HPDE6-E6E7 (cell line): ENCODE results near the gene BCAR1.

ENCODE experiments used
- DNase-seq: peaks from one replicate; pipeline ENCODE4 v3.0.0; 2011; ENCODE audit warnings: missing footprints; ENCODE audit errors: extremely low spot score

BCAR1 gene

GRCh38 chr16:75239542-75240122, 11.8 kb downstream of the BCAR1 start:
- no peak for DNase-seq

GRCh38 chr16:75238853-75239541, 12.4 kb downstream of the BCAR1 start:
- DNase-seq: no peak

- no peak for DNase-seq
Measured at GRCh38 chr16:75238132-75238852, 13.1 kb downstream of the BCAR1 start.

GRCh38 chr16:75237398-75238131, 13.9 kb downstream of the BCAR1 start:
- DNase-seq: no peak

- no peak for DNase-seq
Measured at GRCh38 chr16:75236736-75237397, 14.6 kb downstream of the BCAR1 start.

GRCh38 chr16:75236232-75236631, 15.2 kb downstream of the BCAR1 start:
- DNase-seq: no peak

- DNase-seq: no peak
Measured at GRCh38 chr16:75235721-75236193, 15.7 kb downstream of the BCAR1 start.

GRCh38 chr16:75234856-75235696, 16.3 kb downstream of the BCAR1 start:
- no peak for DNase-seq

GRCh38 chr16:75233611-75233938, 17.8 kb downstream of the BCAR1 start:
- no peak for DNase-seq

GRCh38 chr16:75231570-75231969, 19.9 kb downstream of the BCAR1 start:
- no peak for DNase-seq

GRCh38 chr16:75230471-75231110, 20.8 kb downstream of the BCAR1 start:
- no peak for DNase-seq

- DNase-seq: no peak
Measured at GRCh38 chr16:75229172-75230031, 22.0 kb downstream of the BCAR1 start.

- no peak for DNase-seq
Measured at GRCh38 chr16:75228143-75228976, 23.1 kb downstream of the BCAR1 start.

- DNase-seq: no peak
Measured at GRCh38 chr16:75227361-75228142, 23.9 kb downstream of the BCAR1 start.

GRCh38 chr16:75226550-75227360, 24.7 kb downstream of the BCAR1 start:
- no peak for DNase-seq

- no peak for DNase-seq
Measured at GRCh38 chr16:75225678-75226515, 25.5 kb downstream of the BCAR1 start.
